Activated CD4-positive, alpha-beta T cell treated with anti-CD3 and anti-CD28 coated beads, Interleukin-2, amount 10 ng/mL, durations not matched to agents 7 days and 5 days (primary cell): Measurements from ENCODE around the gene S100A16. TPM values are rescaled to one million over a fixed set of nuclear protein-coding genes. Genes with fewer than 3 reads are reported as not detected.
"Not testable (repeated sequence)": the region's sequence is repeated elsewhere in the genome, so short reads cannot be mapped to it uniquely, and the experiment has no call there.

Experiments used
- CTCF ChIA-PET: fragments of 350-600 bp; sonication (Branson Sonifier 250); formaldehyde crosslinking; loops from one replicate; lab custom pipeline; 2021; ENCODE audit warnings: antibody characterized with exemption; lab: Charles Lee
- POLR2A ChIA-PET: fragments of 350-600 bp; sonication (Branson Sonifier 250); formaldehyde crosslinking; loops from one replicate; lab custom pipeline; 2021; ENCODE audit warnings: antibody characterized with exemption; lab: Charles Lee
- DNase-seq: peaks from one replicate; pipeline ENCODE4 v3.0.0-alpha.2; 2020
- H3K27ac Mint-ChIP-seq: one replicate; pipeline ENCODE4 v1.8.0; 2021; ENCODE audit warnings: mild to moderate bottlenecking, moderate library complexity, mixed read lengths
- H3K27me3 Mint-ChIP-seq: one replicate; pipeline ENCODE4 v1.8.0; 2021; ENCODE audit warnings: mixed read lengths
- H3K36me3 Mint-ChIP-seq: one replicate; pipeline ENCODE4 v1.8.0; 2021; ENCODE audit warnings: low read depth, mixed read lengths
- H3K4me1 Mint-ChIP-seq: one replicate; pipeline ENCODE4 v1.8.0; 2021; ENCODE audit warnings: mixed read lengths
- H3K4me3 Mint-ChIP-seq: one replicate; pipeline ENCODE4 v1.8.0; 2021; ENCODE audit warnings: mild to moderate bottlenecking, moderate library complexity, mixed read lengths
- H3K9me3 Mint-ChIP-seq: one replicate; pipeline ENCODE4 v1.8.0; 2021; ENCODE audit warnings: mixed read lengths
- total RNA-seq, 2 experiments: library from RNA; stranded (reverse); gene quantifications; one replicate each; pipeline ENCODE4 v1.2.3, GENCODE V29; 2021

Gene S100A16
- total RNA-seq, 2 experiments from 2014 or later, result not detected

DNA sequence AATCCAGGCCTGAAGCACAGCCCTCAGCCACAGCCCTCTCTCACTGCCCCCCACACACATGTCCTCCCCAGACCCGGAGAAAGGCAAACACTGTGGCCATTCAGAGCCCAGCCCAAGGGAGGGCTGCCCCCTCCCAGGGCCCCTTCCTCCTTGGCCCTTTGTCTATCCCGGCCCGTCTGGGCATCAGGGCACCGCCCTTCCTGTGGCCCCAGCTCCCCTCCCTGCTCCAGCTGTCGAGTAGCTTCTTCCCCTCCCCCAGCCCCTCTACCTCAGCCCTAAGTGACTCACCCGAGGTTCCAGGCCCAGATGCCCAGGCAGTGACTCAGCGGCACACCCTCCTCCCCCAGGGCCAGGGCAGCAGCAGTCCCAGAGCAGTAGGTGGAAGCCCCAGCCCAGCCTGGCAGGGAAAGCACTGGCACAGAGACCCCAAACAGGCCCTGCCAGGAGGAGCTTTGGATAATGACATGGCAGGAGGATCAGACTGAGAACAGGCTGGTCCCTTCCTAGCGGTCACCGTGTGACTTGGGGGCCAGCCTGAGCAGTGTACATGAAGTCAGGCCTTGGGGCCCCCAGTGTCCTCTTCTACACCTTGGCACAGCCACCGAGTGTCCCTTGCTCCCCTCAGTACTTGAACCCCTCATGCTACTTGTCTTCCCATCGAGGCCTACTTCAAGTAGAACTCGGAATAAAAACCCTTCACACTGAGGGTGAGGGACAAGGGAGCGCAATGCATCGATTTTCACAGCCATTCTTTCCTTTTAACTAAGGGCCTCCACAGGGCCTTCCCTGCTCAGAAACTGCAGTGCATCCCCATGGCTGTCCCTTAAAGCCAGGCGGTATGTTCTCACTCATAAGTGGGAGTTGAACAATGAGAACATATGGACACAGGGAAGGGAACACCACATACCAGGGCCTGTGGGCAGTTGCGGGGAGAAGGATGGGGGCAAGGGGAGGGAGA lies 46.2 kb downstream of the S100A16 start:
- Mint-ChIP-seq H3K4me3 (peak overlapping the region; percentile 25), H3K4me1 (peaks cover 41% of the 10 kb centered on the region), H3K27me3 (no peaks in the 10 kb centered on the region), H3K9me3 (no peaks in the 10 kb centered on the region), H3K27ac (peak overlapping the region; percentile 99), H3K36me3 (no peaks in the 10 kb centered on the region)
- ChIA-PET POLR2A (interaction anchor here (0.6 to 1.9 kb wide), 3 partner anchors 22 to 134 kb away, joined by 5 to 8 read pairs (median 7); partner anchors contain the start of gene S100A4), CTCF (interaction anchor here (0.9 to 3.6 kb wide), 8 partner anchors 14 to 57 kb away, joined by 3 to 16 read pairs (median 9); partner anchors contain the start of genes S100A4, S100A5 and S100A6)
- DNase-seq, result peak; percentile 80

DNA sequence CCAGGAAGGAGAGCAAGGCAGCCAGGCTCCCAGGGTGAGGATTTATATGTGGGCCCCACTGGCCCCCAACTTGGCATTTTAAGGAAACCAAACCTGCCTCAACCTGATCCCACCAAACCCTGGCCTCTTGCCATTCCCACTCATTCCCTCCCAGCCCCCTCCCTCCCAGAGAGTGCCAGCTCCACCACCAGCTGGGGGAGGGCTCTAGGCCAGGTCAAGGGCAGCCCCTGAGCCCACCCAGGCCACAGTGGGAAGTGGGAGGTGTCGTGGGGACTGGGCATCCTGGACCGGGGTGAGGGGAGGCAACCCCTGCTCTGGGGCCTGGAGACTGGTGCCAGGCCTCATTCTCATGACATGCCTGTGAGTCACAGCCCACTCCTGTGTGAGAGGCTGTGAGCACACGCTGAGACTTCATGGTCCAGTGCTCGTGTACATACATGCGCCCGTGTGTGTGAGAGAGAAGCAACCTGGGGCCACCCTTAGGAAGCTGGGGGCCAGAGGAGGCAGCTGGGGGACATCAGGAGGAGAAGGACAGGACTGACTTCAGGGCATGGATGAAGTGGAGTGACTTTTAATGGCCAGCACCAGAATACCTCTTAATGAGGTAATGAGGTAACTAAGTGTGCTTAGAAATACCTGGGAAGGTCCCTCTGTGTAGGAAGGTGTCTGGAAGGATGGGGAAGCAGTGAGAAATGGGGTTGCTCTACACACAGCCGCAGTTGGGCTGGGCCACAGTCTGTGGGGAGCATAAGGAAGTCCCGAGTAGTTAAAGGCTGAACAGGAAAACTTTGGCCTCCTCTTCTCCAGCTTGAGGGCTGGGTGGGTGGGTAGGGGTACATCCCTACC lies 47.2 kb downstream of the S100A16 start, which contains the start of gene S100A2:
Gene S100A2, minus strand, starts transcription at position 316 of the 846 bp plus-strand sequence. CDS start 1,967 bp downstream, outside the sequence.
- POLR2A ChIA-PET, result interaction anchor here (0.6 to 1.9 kb wide), 3 partner anchors 21 to 135 kb away, joined by 5 to 8 read pairs (median 7); partner anchors contain the start of gene S100A4
- CTCF ChIA-PET, result interaction anchor here (0.9 to 3.6 kb wide), 8 partner anchors 13 to 56 kb away, joined by 3 to 16 read pairs (median 9); partner anchors contain the start of genes S100A4, S100A5 and S100A6
- no peak for DNase-seq
- peak within 1 kb of the TSS; percentile 47 for H3K4me3 Mint-ChIP-seq
- H3K9me3 Mint-ChIP-seq, result no peaks in the 10 kb centered on the region
- no peaks in the 10 kb centered on the region for H3K27me3 Mint-ChIP-seq
- peak within 1 kb of the TSS; percentile 99 for H3K27ac Mint-ChIP-seq
- H3K4me1 Mint-ChIP-seq, result peaks cover 40% of the 10 kb centered on the region
- H3K36me3 Mint-ChIP-seq, result no peaks in the 10 kb centered on the region

DNA sequence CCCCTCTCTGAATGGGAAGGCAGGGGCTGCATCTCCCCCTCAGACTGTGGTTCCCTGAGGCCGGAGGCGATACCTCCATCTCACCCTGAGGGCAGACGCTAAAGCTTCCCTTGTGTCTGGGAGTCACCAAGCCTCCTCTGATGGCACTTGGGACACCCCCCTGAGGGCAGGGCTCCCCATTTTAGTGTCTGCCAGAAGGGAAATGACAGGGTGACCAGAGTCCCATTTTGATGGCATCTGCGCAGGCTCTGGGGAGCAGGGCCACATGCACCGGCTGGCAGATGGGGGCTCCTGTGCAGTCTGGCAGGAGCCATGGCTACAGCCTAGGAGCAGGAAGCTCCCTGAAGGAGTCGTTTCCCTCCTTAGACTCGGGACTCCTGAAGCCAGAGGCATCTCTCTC lies 48.9 kb downstream of the S100A16 start:
- H3K36me3 Mint-ChIP-seq, result no peaks in the 10 kb centered on the region
- ChIA-PET POLR2A (no interaction called here), CTCF (interaction anchor here (0.9 to 3.6 kb wide), 5 partner anchors 8 to 53 kb away, joined by 4 to 16 read pairs (median 4); partner anchors contain the start of gene S100A5)
- H3K27me3 Mint-ChIP-seq, result no peaks in the 10 kb centered on the region
- no peaks in the 10 kb centered on the region for H3K9me3 Mint-ChIP-seq
- H3K27ac Mint-ChIP-seq, result no peak overlapping the region
- peaks cover 36% of the 10 kb centered on the region for H3K4me1 Mint-ChIP-seq
- DNase-seq, result no peak
- H3K4me3 Mint-ChIP-seq, result no peak overlapping the region

DNA sequence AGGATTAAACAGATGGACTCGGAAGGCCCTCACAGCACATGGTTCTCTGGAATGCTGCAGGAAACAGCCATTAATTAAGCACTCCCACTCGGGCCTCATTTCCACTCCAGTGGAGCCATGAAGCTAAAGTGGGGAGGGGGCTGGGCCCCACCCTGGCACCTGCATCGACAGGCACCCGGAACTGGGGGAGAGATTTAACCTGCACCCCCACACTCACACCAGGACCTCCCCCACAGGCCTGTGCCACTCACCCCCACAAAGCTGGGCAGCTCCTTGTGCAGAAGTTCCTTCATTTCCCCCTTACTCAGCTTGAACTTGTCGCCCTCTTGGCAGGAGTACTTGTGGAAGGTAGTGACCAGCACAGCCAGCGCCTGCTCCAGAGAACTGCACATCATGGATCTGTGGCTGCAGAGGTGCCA lies 49.4 kb downstream of the S100A16 start:
- no peak for DNase-seq
- peaks cover 32% of the 10 kb centered on the region for H3K4me1 Mint-ChIP-seq
- no peaks in the 10 kb centered on the region for H3K9me3 Mint-ChIP-seq
- H3K4me3 Mint-ChIP-seq, result no peak overlapping the region
- POLR2A ChIA-PET, result no interaction called here
- no peaks in the 10 kb centered on the region for H3K36me3 Mint-ChIP-seq
- CTCF ChIA-PET, result interaction anchor here (0.9 to 3.6 kb wide), 5 partner anchors 9 to 53 kb away, joined by 4 to 16 read pairs (median 4); partner anchors contain the start of gene S100A5
- H3K27ac Mint-ChIP-seq, result peak overlapping the region; percentile 57
- no peaks in the 10 kb centered on the region for H3K27me3 Mint-ChIP-seq

DNA sequence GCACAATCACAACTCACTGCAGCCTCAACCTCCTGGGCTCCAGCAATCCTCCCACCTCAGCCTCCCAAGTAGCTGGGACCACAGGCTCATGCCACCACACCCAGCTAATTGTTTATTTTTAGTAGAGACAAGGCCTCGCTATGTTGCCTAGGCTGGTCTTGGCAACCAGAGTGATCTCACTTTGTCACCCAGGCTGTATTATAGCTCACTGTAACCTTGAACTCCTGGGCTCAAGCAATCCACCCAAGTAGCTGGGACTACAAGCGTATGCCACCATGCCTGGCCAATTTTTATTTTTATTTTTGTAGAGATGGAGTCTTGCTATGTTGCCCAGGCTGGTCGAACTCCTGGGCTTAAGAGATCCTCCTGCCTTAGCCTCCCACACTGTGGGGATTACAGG lies 50.9 kb downstream of the S100A16 start:
- peaks cover 20% of the 10 kb centered on the region for H3K4me1 Mint-ChIP-seq
- H3K4me3 Mint-ChIP-seq, H3K9me3 Mint-ChIP-seq, POLR2A ChIA-PET, H3K27ac Mint-ChIP-seq, DNase-seq, H3K27me3 Mint-ChIP-seq, H3K36me3 Mint-ChIP-seq: not testable (repeated sequence)
- CTCF ChIA-PET, result interaction anchor here (1.2 to 4.5 kb wide), 5 partner anchors 12 to 29 kb away, joined by 5 to 24 read pairs (median 10); partner anchors contain the start of genes S100A3, S100A5 and S100A6

DNA sequence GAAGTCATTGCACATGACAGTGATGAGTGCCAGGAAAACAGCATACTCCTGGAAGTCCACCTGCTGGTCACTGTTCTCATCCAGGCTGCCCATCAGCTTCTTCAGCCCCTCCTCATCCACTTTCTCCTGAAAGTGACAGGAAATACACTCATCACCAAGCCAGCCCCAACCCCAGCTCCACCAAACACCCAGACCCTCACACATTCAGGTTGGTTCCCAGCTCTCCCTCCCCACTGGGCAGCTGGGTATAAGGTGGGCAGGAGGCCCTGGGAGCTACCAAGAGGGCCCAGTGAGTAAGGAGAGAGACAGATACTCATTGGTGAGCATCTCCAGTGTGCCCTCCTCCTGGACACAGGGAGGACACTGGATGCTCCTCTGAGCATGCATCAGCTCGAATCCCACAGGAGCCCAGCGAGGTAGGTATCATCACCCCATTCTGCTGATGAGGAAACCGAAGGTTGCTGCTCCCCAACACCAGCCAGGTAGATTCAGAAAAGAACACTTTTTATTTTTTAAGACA lies 51.4 kb downstream of the S100A16 start:
- CTCF ChIA-PET, result interaction anchor here (0.5 to 4.5 kb wide), 8 partner anchors 11 to 45 kb away, joined by 3 to 24 read pairs (median 5); partner anchors contain the start of genes S100A3, S100A5 and S100A6
- H3K9me3 Mint-ChIP-seq, result no peaks in the 10 kb centered on the region
- POLR2A ChIA-PET, result no interaction called here
- H3K4me1 Mint-ChIP-seq, result peaks cover 15% of the 10 kb centered on the region
- no peak overlapping the region for H3K4me3 Mint-ChIP-seq
- H3K27me3 Mint-ChIP-seq, result no peaks in the 10 kb centered on the region
- DNase-seq, result no peak
- peak overlapping the region; percentile 19 for H3K27ac Mint-ChIP-seq
- H3K36me3 Mint-ChIP-seq, result no peaks in the 10 kb centered on the region

DNA sequence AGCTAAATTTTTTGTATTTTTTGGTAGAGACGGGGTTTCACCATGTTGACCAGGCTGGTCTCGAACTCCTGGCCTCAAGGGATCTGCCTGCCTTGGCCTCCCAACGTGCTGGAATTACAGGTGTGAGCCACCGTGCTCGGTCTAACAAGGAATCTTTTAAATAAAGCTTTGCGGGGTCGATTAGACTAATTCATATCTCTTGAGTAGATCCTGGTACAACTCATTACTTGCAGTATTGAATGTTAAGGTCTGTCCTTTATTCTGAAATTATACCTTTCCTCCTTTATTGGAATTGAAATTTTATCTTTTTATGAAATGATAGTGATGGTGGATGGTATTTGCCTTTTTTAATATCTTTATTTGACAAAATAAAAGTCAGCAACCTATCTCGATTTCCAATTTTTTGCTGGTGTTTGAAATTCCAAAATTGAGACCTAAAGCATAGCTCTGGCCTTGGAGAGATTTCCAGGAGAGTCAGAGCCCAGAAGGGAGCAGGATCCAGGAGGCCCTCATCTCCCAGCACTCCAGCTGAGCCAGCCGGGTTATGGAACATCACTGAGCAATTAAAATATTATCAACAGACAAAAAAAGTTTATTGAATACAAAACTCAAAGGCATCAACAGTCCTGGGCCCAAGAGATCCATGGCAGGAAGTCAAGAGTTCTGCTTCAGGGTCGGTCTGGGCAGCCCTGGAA lies 52.0 kb downstream of the S100A16 start:
- no peak for DNase-seq
- no peaks in the 10 kb centered on the region for H3K27me3 Mint-ChIP-seq
- ChIA-PET POLR2A (no interaction called here), CTCF (interaction anchor here (0.5 to 4.5 kb wide), 7 partner anchors 11 to 45 kb away, joined by 3 to 24 read pairs (median 5); partner anchors contain the start of genes S100A3 and S100A5)
- H3K4me1 Mint-ChIP-seq, result peaks cover 10% of the 10 kb centered on the region
- no peak overlapping the region for H3K4me3 Mint-ChIP-seq
- no peaks in the 10 kb centered on the region for H3K9me3 Mint-ChIP-seq
- no peaks in the 10 kb centered on the region for H3K36me3 Mint-ChIP-seq
- no peak overlapping the region for H3K27ac Mint-ChIP-seq

DNA sequence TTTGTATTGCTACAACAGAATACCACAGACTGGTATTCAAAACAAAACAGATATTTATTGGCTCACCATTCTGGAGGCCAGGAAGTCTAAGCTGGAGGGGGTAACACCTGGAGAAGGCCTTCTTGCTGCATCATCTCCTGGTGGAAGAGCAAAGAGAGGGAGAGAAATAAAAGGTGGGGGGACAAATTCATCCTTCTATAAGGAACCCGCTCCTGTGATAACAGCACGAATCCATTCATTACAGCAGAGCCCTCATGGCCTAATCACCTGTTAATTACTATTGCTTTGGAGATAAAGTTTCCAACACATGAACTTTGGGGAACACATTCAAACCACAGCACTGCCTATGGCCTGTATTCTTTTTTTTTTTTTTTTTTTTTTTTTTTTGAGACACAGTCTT lies 52.7 kb downstream of the S100A16 start:
- Mint-ChIP-seq H3K9me3 (no peaks in the 10 kb centered on the region), H3K4me3 (no peak overlapping the region), H3K27me3 (no peaks in the 10 kb centered on the region), H3K36me3 (no peaks in the 10 kb centered on the region), H3K27ac (no peak overlapping the region), H3K4me1 (peaks cover 3% of the 10 kb centered on the region)
- ChIA-PET POLR2A (no interaction called here), CTCF (interaction anchor here (0.6 to 4.5 kb wide), 7 partner anchors 10 to 51 kb away, joined by 3 to 24 read pairs (median 5); partner anchors contain the start of genes S100A3 and S100A6)
- no peak for DNase-seq

DNA sequence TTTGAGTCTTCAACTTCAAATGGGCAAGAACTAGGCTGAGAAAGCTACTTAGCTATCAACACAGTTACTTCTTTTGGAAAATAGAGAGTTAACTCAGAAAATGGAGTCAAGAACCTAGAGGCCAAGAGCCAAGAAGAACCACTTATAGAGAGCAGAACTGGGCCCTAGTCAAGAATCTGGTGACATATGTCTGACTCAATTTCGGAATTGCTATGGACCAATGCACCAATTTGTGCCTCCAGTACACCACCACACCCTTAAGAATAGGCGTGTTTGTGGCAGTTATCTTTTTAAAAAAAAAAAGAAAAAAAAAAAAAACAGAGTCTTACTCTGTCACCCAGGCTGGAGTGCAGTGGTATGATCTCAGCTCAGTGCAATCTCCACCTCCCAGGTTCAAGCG lies 55.1 kb downstream of the S100A16 start:
- DNase-seq, result no peak
- ChIA-PET CTCF (interaction anchor here (0.6 to 1.4 kb wide), 3 partner anchors 14 to 63 kb away, joined by 3 to 6 read pairs (median 3); no protein-coding TSS in a partner anchor), POLR2A (interaction anchor here (0.6 kb wide), 1 partner anchor 38 kb away, joined by 5 read pairs; no protein-coding TSS in a partner anchor)
- H3K27me3 Mint-ChIP-seq, result no peaks in the 10 kb centered on the region
- no peak overlapping the region for H3K27ac Mint-ChIP-seq
- H3K36me3 Mint-ChIP-seq, result no peaks in the 10 kb centered on the region
- H3K9me3 Mint-ChIP-seq, result no peaks in the 10 kb centered on the region
- no peak overlapping the region for H3K4me3 Mint-ChIP-seq
- peaks cover 10% of the 10 kb centered on the region for H3K4me1 Mint-ChIP-seq
